Measurements from ENCODE around the gene MLN. TPM values are rescaled to one million over a fixed set of nuclear protein-coding genes. Genes with fewer than 3 reads are reported as not detected.

The MLN gene
- total RNA-seq, 1 experiment from 2014 or later: not detected

DNA sequence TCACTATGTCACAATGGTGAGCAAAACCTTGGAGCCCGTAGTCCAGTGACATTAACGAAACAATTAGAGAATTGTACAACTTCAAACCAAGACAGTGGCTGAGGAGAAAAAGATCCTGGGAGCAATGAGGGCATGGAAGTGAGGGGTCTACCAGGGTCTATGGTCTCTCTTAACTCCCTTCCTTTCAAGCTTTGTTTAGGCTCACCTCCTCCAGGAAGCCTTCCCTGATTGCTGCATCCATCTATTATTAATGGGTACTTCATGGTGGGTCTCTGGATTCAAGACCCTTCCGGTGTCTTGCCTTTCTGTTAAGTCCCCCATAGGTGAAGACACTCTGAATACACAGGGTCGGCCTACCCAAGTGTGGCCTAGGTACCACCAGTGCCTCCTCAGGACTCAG lies 38.1 kb upstream of the MLN start:
- Histone ChIP-seq H3K79me1 (ENCODE audit: insufficient read depth, low read depth, low read length, poor library complexity, severe bottlenecking) (no peaks in the 10 kb centered on the region), H3K14ac (ENCODE audit: insufficient read depth, low read length) (no peak overlapping the region), H2AK5ac (ENCODE audit: insufficient read length, low read length) (no peak overlapping the region), H3K9me3 (ENCODE audit: control insufficient read depth, low read depth, low read length) (no peaks in the 10 kb centered on the region), H3K9ac (ENCODE audit: extremely low read depth, insufficient read length, low read length) (no peak overlapping the region), H3K4me2 (ENCODE audit: insufficient read depth, insufficient read length, low read length) (no peak overlapping the region), H3K23me2 (ENCODE audit: insufficient read length, low read depth, low read length, poor library complexity, severe bottlenecking) (no peaks in the 10 kb centered on the region), H3K18ac (ENCODE audit: insufficient read length, low read depth, low read length) (no peak overlapping the region), H2BK120ac (ENCODE audit: low read depth, low read length, poor library complexity, severe bottlenecking) (no peak overlapping the region), H4K91ac (ENCODE audit: insufficient read length, low read depth, low read length) (no peak overlapping the region), H2AFZ (ENCODE audit: low read length) (no peak overlapping the region), H3K27me3 (ENCODE audit: insufficient read depth, low read length) (no peaks in the 10 kb centered on the region), H3K4ac (ENCODE audit: low read depth, low read length) (no peak overlapping the region), H4K8ac (replicated peaks; ENCODE audit: insufficient read length, low read depth, low read length) (no peak overlapping the region), H3K27ac (ENCODE audit: insufficient read length, low read depth, low read length) (no peak overlapping the region), H4K5ac (ENCODE audit: insufficient read length, low read depth, low read length) (no peak overlapping the region), H4K20me1 (ENCODE audit: control insufficient read depth, insufficient read depth, insufficient read length) (no peaks in the 10 kb centered on the region), H3K23ac (ENCODE audit: insufficient read length, low read depth, low read length) (no peak overlapping the region), H2BK12ac (ENCODE audit: insufficient read length, low read depth, low read length) (no peak overlapping the region), H3T11ph (ENCODE audit: low read length) (no peak overlapping the region), H2BK15ac (ENCODE audit: low read depth, low read length) (no peak overlapping the region), H3K56ac (ENCODE audit: insufficient read length, low read depth, low read length) (no peak overlapping the region), H2BK20ac (ENCODE audit: low read depth, low read length, poor library complexity, severe bottlenecking) (no peak overlapping the region), H3K4me1 (ENCODE audit: insufficient read depth, low read length) (no peaks in the 10 kb centered on the region; the same call in 1 of the 2 replicates), H2BK5ac (ENCODE audit: insufficient read length, low read length) (no peak overlapping the region), H3K79me2 (ENCODE audit: insufficient read depth, low read length) (no peaks in the 10 kb centered on the region)
- no peak for DNase-seq
- Mint-ChIP-seq H3K27me3 (ENCODE audit: low read depth) (peaks cover 11% of the 10 kb centered on the region), H3K27ac (no peak overlapping the region), H3K4me1 (peaks cover 36 to 38% of the 10 kb centered on the region in 2 experiments), H3K36me3 (ENCODE audit: insufficient read depth in 1 of 3, low read depth in 3 of 3) (peaks cover 0 to 7% (median 0%) of the 10 kb centered on the region in 3 experiments; a peak in 2 of 7 replicates), H3K9me3 (peaks cover 5 to 6% of the 10 kb centered on the region in 2 experiments), H3K4me3 (no peak overlapping the region)
- TF ChIP-seq, protein P1, sequence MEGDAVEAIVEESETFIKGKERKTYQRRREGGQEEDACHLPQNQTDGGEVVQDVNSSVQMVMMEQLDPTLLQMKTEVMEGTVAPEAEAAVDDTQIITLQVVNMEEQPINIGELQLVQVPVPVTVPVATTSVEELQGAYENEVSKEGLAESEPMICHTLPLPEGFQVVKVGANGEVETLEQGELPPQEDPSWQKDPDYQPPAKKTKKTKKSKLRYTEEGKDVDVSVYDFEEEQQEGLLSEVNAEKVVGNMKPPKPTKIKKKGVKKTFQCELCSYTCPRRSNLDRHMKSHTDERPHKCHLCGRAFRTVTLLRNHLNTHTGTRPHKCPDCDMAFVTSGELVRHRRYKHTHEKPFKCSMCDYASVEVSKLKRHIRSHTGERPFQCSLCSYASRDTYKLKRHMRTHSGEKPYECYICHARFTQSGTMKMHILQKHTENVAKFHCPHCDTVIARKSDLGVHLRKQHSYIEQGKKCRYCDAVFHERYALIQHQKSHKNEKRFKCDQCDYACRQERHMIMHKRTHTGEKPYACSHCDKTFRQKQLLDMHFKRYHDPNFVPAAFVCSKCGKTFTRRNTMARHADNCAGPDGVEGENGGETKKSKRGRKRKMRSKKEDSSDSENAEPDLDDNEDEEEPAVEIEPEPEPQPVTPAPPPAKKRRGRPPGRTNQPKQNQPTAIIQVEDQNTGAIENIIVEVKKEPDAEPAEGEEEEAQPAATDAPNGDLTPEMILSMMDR (conservative IDR thresholded peaks at IDR 0.05): no peak
- WGBS (ENCODE audit: extremely low coverage, insufficient read length, low lambda C conversion rate): no CpG with 5 or more reads among the region's 4 CpGs

Data from H9 (cell line).